ENCODE data around the gene SERPINB3.
"Not testable (repeated sequence)": the region's sequence is repeated elsewhere in the genome, so short reads cannot be mapped to it uniquely, and the experiment has no call there.

- TF ChIP-seq CTCF, MAX (IDR thresholded peaks at IDR 0.05; ENCODE audit: low read depth, low read length): not testable (repeated sequence)
Observed at GRCh38 chr18:63644142-63644541, 17.6 kb downstream of the SERPINB3 start, which contains the start of gene SERPINB4.
